HL-60 (cell line): ENCODE measurements around the gene IGSF23.

Source experiments
- CTCF ChIP-seq: IDR thresholded peaks from one replicate; pipeline ENCODE4 v1.5.1; 2011; ENCODE audit warnings: low read length, control low read depth, inconsistent platforms; ENCODE audit not compliant: insufficient read depth
- GABPA ChIP-seq: IDR thresholded peaks from 2 replicates; pipeline ENCODE4 v1.6.1; 2012; ENCODE audit warnings: low read depth
- POLR2AphosphoS5 ChIP-seq: IDR thresholded peaks from 2 replicates; pipeline ENCODE4 v1.6.1; 2012; ENCODE audit warnings: low read depth
- REST ChIP-seq: IDR thresholded peaks from 2 replicates; pipeline ENCODE4 v1.6.1; 2012; ENCODE audit warnings: low read depth; ENCODE audit not compliant: insufficient replicate concordance
- SPI1 ChIP-seq: IDR thresholded peaks from 2 replicates; pipeline ENCODE4 v1.6.1; 2012; ENCODE audit warnings: low read depth, mild to moderate bottlenecking, borderline replicate concordance

- TF ChIP-seq CTCF (no peak), POLR2AphosphoS5 (no peak), REST (no peak), GABPA (no peak), SPI1 (no peak)
Measured at GRCh38 chr19:44620667-44621066, 7.3 kb downstream of the IGSF23 start.
